Mesendoderm (in vitro differentiated cells): ENCODE data around the gene CYGB.

Experiments
- DNase-seq: peaks from one replicate; pipeline ENCODE4 v3.0.0; 2013
- H2AK5ac ChIP-seq: 2 replicates; pipeline ENCODE4 v1.6.1; 2013; ENCODE audit warnings: low read length, inconsistent platforms
- H2BK120ac ChIP-seq: 2 replicates; pipeline ENCODE4 v1.6.1; 2013; ENCODE audit warnings: low read depth, mild to moderate bottlenecking, low read length, moderate library complexity, mixed read lengths
- H2BK15ac ChIP-seq: replicated peaks from 2 replicates; pipeline ENCODE4 v1.6.1; 2013; ENCODE audit warnings: low read depth, mild to moderate bottlenecking, moderate library complexity
- H2BK5ac ChIP-seq: 2 replicates; pipeline ENCODE4 v1.6.1; 2013; ENCODE audit warnings: low read length, inconsistent platforms
- H3K18ac ChIP-seq: 2 replicates; pipeline ENCODE4 v1.6.1; 2013; ENCODE audit warnings: mild to moderate bottlenecking, low read length, mixed read lengths
- H3K23ac ChIP-seq: one replicate; pipeline ENCODE4 v1.6.1; 2013; ENCODE audit warnings: low read length
- H3K27ac ChIP-seq: 2 replicates; pipeline ENCODE4 v1.5.1; 2013; ENCODE audit warnings: low read depth, mild to moderate bottlenecking, inconsistent platforms, low read length, moderate library complexity
- H3K27me3 ChIP-seq: 2 replicates; pipeline ENCODE4 v1.6.1; 2013; ENCODE audit warnings: low read length, control low read depth, mild to moderate bottlenecking, inconsistent platforms; ENCODE audit not compliant: insufficient read depth, poor library complexity
- H3K36me3 ChIP-seq: 2 replicates; pipeline ENCODE4 v1.6.1; 2013; ENCODE audit warnings: low read length, inconsistent platforms; ENCODE audit not compliant: control insufficient read depth, insufficient read depth
- H3K4ac ChIP-seq: one replicate; pipeline ENCODE4 v1.6.1; 2013; ENCODE audit warnings: low read depth, mild to moderate bottlenecking, low read length, moderate library complexity
- H3K4me1 ChIP-seq: 2 replicates; pipeline ENCODE4 v1.6.1; 2013; ENCODE audit warnings: low read depth, low read length, inconsistent platforms; ENCODE audit not compliant: control insufficient read depth
- H3K4me2 ChIP-seq: 2 replicates; pipeline ENCODE4 v1.6.1; 2013; ENCODE audit warnings: low read length
- H3K4me3 ChIP-seq: 2 replicates; pipeline ENCODE4 v1.5.1; 2013; ENCODE audit warnings: mild to moderate bottlenecking, low read length
- H3K56ac ChIP-seq: one replicate; pipeline ENCODE4 v1.6.1; 2013; ENCODE audit warnings: low read length
- H3K79me1 ChIP-seq: 2 replicates; pipeline ENCODE4 v1.6.1; 2013; ENCODE audit warnings: low read length, inconsistent platforms
- H3K79me2 ChIP-seq: 2 replicates; pipeline ENCODE4 v1.6.1; 2013; ENCODE audit warnings: mild to moderate bottlenecking, low read length; ENCODE audit not compliant: control insufficient read depth, insufficient read depth
- H3K9ac ChIP-seq: 2 replicates; pipeline ENCODE4 v1.6.1; 2013; ENCODE audit warnings: low read length, inconsistent platforms
- H4K5ac ChIP-seq: one replicate; pipeline ENCODE4 v1.6.1; 2013; ENCODE audit warnings: low read length
- H4K8ac ChIP-seq: one replicate; pipeline ENCODE4 v1.6.1; 2013; ENCODE audit warnings: low read depth, mild to moderate bottlenecking, control low read depth, low read length, moderate library complexity
- WGBS: extraction: QIAGEN DNeasy Blood & Tissue Kit; methylation state at CpG from one replicate; pipeline ENCODE4 v1.1.7; 2013; ENCODE audit warnings: low lambda C conversion rate, missing lambda C conversion rate; ENCODE audit not compliant: insufficient coverage; ENCODE audit errors: extremely low coverage; 5-methylcytosine and 5-hydroxymethylcytosine counted together

Gene CYGB

DNA sequence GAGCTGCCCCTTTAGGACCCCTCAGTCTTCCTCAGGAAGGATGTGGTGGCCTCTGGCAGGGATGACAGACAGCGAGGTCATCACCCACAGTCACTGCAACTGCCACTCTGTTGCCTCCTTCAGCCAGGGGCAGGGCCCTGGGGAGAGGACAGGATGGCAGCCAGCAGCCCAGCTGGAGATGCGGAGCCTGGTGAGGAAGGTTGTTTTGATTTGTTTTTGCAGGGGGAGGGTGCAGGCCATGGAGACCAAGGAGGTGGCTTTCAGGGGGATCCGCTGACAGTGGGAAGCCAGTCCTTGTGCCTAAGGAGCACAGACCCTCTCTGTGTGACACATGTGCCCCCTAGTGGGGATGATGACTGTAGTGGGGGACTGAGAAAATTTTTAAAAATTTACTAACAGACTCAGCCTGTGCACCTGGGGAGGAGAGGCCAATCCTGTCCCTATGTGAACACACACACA lies 9.7 kb upstream of the CYGB start:
- Histone ChIP-seq H3K79me2 (no peaks in the 10 kb centered on the region), H3K4me3 (no peak overlapping the region)

DNA sequence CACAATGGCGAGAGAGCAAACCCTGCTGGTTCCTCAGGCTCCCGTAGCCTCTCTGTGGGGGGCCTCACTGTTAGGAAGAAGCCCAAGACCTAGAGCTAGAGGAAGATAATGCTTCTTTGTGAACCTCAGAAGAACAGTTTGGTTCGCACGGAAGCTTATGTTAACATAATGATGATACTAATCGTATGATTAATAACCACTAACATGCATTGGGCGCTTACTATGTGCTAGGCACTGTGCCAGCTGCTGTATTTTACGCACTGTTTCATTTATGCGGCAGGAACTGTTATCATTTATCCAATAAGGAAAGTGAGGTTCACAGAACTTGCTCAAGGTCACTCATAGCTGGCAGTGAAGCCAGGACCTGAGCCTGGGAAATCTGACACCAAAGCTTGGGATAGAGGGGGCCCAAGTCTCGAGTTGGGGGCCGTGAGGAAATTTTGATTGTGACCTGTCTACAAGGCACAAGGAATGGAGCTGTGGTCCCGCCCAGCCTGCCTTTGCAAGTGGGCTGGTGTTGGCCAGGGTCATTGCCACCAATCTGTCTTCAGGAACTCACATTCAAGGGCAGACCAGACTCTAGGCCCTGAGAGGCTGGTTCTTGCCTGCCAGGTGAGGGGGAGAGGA lies 9.2 kb upstream of the CYGB start:
- H3K79me1 ChIP-seq: no peaks in the 10 kb centered on the region
- no peak overlapping the region for H3K18ac ChIP-seq
- no peak overlapping the region for H3K4ac ChIP-seq
- no peak overlapping the region for H4K5ac ChIP-seq
- H2BK5ac ChIP-seq: no peak overlapping the region
- no peaks in the 10 kb centered on the region for H3K79me2 ChIP-seq
- no peak overlapping the region for H3K4me3 ChIP-seq
- H3K56ac ChIP-seq: peak overlapping the region; percentile 11
- no peak overlapping the region for H3K9ac ChIP-seq
- H3K27me3 ChIP-seq: no peaks in the 10 kb centered on the region
- no peak overlapping the region for H2BK15ac ChIP-seq
- H3K27ac ChIP-seq: no peak overlapping the region
- H3K23ac ChIP-seq: no peak overlapping the region
- no peak overlapping the region for H2BK120ac ChIP-seq
- no peak for DNase-seq
- no CpG with 5 or more reads among the region's 11 CpGs for WGBS
- peaks cover 16% of the 10 kb centered on the region for H3K4me1 ChIP-seq
- H3K4me2 ChIP-seq: no peak overlapping the region
- no peak overlapping the region for H2AK5ac ChIP-seq
- no peaks in the 10 kb centered on the region for H3K36me3 ChIP-seq
- no peak overlapping the region for H4K8ac ChIP-seq

More for the DNA sequence above, 9.7 kb upstream of the CYGB start:
- Histone ChIP-seq H3K27me3 (no peaks in the 10 kb centered on the region), H3K56ac (no peak overlapping the region), H3K9ac (no peak overlapping the region), H3K27ac (no peak overlapping the region), H4K5ac (no peak overlapping the region), H2BK120ac (no peak overlapping the region), H3K4me1 (peaks cover 16% of the 10 kb centered on the region), H2BK5ac (no peak overlapping the region), H3K4me2 (no peak overlapping the region), H3K23ac (no peak overlapping the region), H3K36me3 (no peaks in the 10 kb centered on the region), H2AK5ac (no peak overlapping the region), H4K8ac (no peak overlapping the region), H3K4ac (no peak overlapping the region), H3K18ac (no peak overlapping the region), H2BK15ac (no peak overlapping the region), H3K79me1 (no peaks in the 10 kb centered on the region)
- DNase-seq: peak; percentile 80
- no CpG with 5 or more reads among the region's 3 CpGs for WGBS

DNA sequence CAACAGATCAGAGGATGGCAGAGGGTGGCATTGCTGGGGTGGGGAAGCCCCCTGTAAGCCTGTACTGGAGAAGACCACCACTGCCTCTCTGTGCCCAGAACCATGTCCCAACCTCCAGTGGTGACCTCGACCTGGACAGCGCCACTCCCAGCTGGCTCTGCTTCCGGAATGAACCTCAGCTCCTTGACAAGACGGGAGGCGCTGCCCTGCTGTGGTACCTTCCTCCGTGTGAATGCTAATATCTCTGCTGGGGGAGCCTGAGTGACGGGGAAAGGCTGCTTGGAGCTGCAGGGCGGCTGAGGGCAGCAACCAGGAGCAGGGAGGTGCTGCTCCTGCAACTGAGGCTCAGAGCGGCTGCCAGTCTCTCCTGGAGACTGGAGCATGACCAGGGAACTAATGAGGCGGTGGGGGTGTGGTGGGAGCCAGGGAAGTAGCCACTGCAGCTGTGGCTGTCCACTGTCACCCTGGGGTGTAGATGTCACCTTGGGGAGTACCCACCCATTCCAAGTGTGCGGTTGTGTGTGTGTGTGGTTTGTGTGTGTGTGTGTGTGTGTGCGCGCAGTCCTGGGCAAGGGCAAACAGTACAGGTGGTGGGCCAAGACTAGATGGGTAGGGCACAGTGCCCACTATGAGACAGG lies 8.5 kb upstream of the CYGB start:
- WGBS: no CpG with 5 or more reads among the region's 13 CpGs

DNA sequence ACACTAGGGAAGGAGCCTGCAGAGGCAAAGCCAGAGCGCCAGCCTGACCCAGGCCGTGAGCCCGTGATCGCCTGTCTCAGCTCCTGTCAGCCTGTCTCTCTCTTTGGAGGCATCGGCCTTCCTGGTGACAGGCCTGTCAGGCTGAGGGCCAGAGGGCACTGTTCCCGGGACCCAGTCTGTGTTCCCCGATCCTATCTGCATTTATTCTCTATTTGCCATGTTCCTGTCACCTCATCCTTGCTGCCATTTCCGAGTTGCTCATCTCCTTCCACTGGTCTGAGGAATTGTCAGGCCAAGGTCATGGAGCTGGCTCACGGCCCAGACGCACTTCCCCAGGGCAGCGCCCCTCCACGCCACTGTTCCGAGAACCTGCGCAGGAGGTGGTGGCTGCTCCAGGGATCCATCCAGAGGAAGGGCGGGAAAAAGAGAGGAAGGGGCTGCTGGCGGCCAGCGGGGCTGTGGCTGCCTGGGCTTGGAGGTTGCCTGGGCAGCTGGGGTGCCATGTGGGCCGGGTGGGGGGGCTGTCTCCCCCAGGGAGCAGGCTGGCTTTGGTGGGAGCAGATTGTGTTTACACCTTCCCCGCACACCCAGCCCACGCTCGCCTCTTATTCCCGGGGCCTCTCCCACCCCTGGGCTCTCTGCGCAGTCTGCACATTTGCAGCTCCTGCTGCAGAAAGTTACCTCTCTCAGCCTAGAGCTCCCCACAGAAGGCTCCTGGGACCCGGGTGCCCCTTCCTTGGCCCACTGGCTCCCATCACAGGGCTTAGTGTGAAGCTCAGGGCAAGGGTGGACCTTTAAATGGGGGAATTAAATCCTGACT lies 7.2 kb upstream of the CYGB start:
- Histone ChIP-seq H3K79me2 (no peaks in the 10 kb centered on the region), H3K4me3 (no peak overlapping the region), H2AK5ac (no peak overlapping the region), H4K8ac (no peak overlapping the region), H3K27ac (peak overlapping the region; percentile 52), H4K5ac (no peak overlapping the region), H3K4me1 (peaks cover 19% of the 10 kb centered on the region), H2BK120ac (no peak overlapping the region), H3K23ac (peak overlapping the region; percentile 91), H3K56ac (peak overlapping the region; percentile 87), H2BK5ac (peak overlapping the region; percentile 74), H3K18ac (peak overlapping the region; percentile 69), H3K9ac (peak overlapping the region; percentile 56), H3K36me3 (no peaks in the 10 kb centered on the region), H3K79me1 (no peaks in the 10 kb centered on the region), H3K4ac (peak overlapping the region; percentile 5), H3K4me2 (no peak overlapping the region), H3K27me3 (no peaks in the 10 kb centered on the region), H2BK15ac (no peak overlapping the region)
- WGBS: no CpG with 5 or more reads among the region's 24 CpGs
- DNase-seq: peak; percentile 34

More for the DNA sequence above, 8.5 kb upstream of the CYGB start:
- no peak overlapping the region for H4K8ac ChIP-seq
- H3K27me3 ChIP-seq: no peaks in the 10 kb centered on the region
- H3K36me3 ChIP-seq: no peaks in the 10 kb centered on the region
- H3K23ac ChIP-seq: no peak overlapping the region
- peaks cover 16% of the 10 kb centered on the region for H3K4me1 ChIP-seq
- no peak overlapping the region for H2BK120ac ChIP-seq
- no peak overlapping the region for H3K4me3 ChIP-seq
- no peak overlapping the region for H3K27ac ChIP-seq
- peak overlapping the region; percentile 11 for H3K56ac ChIP-seq
- H4K5ac ChIP-seq: no peak overlapping the region
- no peaks in the 10 kb centered on the region for H3K79me2 ChIP-seq
- H3K4ac ChIP-seq: no peak overlapping the region
- H3K18ac ChIP-seq: no peak overlapping the region
- H2BK15ac ChIP-seq: no peak overlapping the region
- no peak for DNase-seq
- no peak overlapping the region for H3K9ac ChIP-seq
- H2AK5ac ChIP-seq: no peak overlapping the region
- H2BK5ac ChIP-seq: no peak overlapping the region
- no peaks in the 10 kb centered on the region for H3K79me1 ChIP-seq
- H3K4me2 ChIP-seq: no peak overlapping the region

DNA sequence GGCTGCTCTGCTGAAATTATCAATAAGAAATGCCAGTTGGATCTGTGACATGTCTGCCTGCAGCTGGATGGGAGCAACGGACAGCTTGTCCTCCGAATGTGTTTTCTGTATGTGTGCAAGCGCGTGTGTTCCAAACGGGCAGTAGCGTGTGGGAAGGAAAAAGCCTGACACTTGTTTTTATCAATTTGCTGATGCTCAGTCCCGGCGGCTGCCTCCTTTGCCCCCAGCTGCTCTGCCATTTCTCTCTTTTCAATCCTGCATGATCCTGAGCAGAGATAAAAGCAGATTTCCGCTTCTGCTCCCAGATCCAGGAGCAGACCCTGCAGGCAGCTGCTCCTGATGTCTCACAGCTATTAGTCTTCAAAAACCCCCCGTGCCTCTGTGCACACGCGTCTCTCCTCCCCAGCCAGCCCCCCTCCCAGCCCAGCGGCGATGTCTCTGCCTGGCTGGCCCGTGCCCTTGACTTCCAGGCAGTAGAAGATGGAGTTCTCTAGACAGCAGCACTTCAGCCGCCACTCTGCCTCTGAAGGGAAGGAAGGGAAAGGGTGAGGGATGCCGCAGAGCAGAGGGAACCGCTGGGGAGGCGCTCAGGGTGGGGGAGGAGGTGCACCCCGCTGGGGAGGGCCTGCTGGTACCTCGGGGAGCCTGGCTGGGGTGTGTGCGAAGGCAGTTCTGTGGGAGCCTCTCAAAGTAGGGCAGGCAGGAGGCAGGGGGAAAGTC lies 6.5 kb upstream of the CYGB start:
- H3K4me3 ChIP-seq: no peak overlapping the region
- H3K9ac ChIP-seq: peak overlapping the region; percentile 56
- H3K23ac ChIP-seq: peak overlapping the region; percentile 91
- H3K79me1 ChIP-seq: no peaks in the 10 kb centered on the region
- no peaks in the 10 kb centered on the region for H3K27me3 ChIP-seq
- H3K18ac ChIP-seq: peak overlapping the region; percentile 41
- no peaks in the 10 kb centered on the region for H3K79me2 ChIP-seq
- peak overlapping the region; percentile 70 for H3K27ac ChIP-seq
- H2BK15ac ChIP-seq: no peak overlapping the region
- WGBS: no CpG with 5 or more reads among the region's 22 CpGs
- no peak overlapping the region for H4K8ac ChIP-seq
- peak overlapping the region; percentile 74 for H2BK5ac ChIP-seq
- no peak overlapping the region for H2BK120ac ChIP-seq
- H2AK5ac ChIP-seq: no peak overlapping the region
- peak overlapping the region; percentile 28 for H3K4ac ChIP-seq
- peak overlapping the region; percentile 87 for H3K56ac ChIP-seq
- H4K5ac ChIP-seq: no peak overlapping the region
- peaks cover 19% of the 10 kb centered on the region for H3K4me1 ChIP-seq
- H3K4me2 ChIP-seq: no peak overlapping the region
- peak; percentile 88 for DNase-seq
- no peaks in the 10 kb centered on the region for H3K36me3 ChIP-seq
